Measurements from ENCODE around the gene ZNF423.
"Not testable (repeated sequence)": the region's sequence is repeated elsewhere in the genome, so short reads cannot be mapped to it uniquely, and the experiment has no call there.

Gene ZNF423

GRCh38 chr16:49521734-49522325 lies 334.1 kb downstream of the ZNF423 start:
- no peak for DNase-seq

- no peak for DNase-seq
These were observed 335.3 kb downstream of the ZNF423 start for GRCh38 chr16:49520492-49521038.

- no peak for DNase-seq
These were observed 336.2 kb downstream of the ZNF423 start for GRCh38 chr16:49519741-49520140.

- no peak for DNase-seq
These were observed 336.8 kb downstream of the ZNF423 start for GRCh38 chr16:49519008-49519656.

- DNase-seq: no peak
These were observed 339.4 kb downstream of the ZNF423 start for GRCh38 chr16:49516382-49517036.

GRCh38 chr16:49515861-49516260 lies 340.1 kb downstream of the ZNF423 start:
- DNase-seq: no peak

GRCh38 chr16:49515016-49515565 lies 340.8 kb downstream of the ZNF423 start:
- DNase-seq: no peak

GRCh38 chr16:49514073-49514980 lies 341.6 kb downstream of the ZNF423 start:
- DNase-seq: no peak

GRCh38 chr16:49513040-49513439 lies 342.9 kb downstream of the ZNF423 start:
- DNase-seq: no peak

GRCh38 chr16:49510654-49511305 lies 345.1 kb downstream of the ZNF423 start:
- DNase-seq: no peak

- no peak for DNase-seq
These were observed 345.8 kb downstream of the ZNF423 start for GRCh38 chr16:49510141-49510540.

- not testable (repeated sequence) for DNase-seq
These were observed 349.6 kb downstream of the ZNF423 start for GRCh38 chr16:49506058-49507013.

- no peak for DNase-seq
These were observed 350.4 kb downstream of the ZNF423 start for GRCh38 chr16:49505556-49505955.

- no peak for DNase-seq
These were observed 351.3 kb downstream of the ZNF423 start for GRCh38 chr16:49504626-49505025.

GRCh38 chr16:49504023-49504364 lies 351.9 kb downstream of the ZNF423 start:
- no peak for DNase-seq

- no peak for DNase-seq
These were observed 352.5 kb downstream of the ZNF423 start for GRCh38 chr16:49503256-49504022.

GRCh38 chr16:49502136-49502881 lies 353.6 kb downstream of the ZNF423 start:
- no peak for DNase-seq

- DNase-seq: no peak
These were observed 355.9 kb downstream of the ZNF423 start for GRCh38 chr16:49499869-49500610.

- DNase-seq: no peak
These were observed 356.5 kb downstream of the ZNF423 start for GRCh38 chr16:49499414-49499785.
